ENCODE results near the gene NRAS. TPM values are rescaled to one million over a fixed set of nuclear protein-coding genes. Genes with fewer than 3 reads are reported as not detected.

The NRAS gene
- total and polyA plus RNA-seq, 9 donors, result 8.7 to 21.7 (median 16.4) TPM

- no peaks in the 10 kb centered on the region for H3K9me3 ChIP-seq
- DNase-seq, result no peak
- 52 to 59% (median 57%) methylated on average over 9 of the region's 9 CpGs for WGBS, 3 donors
- no peak overlapping the region for H3K27ac ChIP-seq
- intact Hi-C loops (cut with DNase I), result no loop called here
- H3K4me3 ChIP-seq, result no peak overlapping the region
- H3K4me1 ChIP-seq (ENCODE audit: insufficient read depth), result peaks cover 3% of the 10 kb centered on the region
- H3K36me3 ChIP-seq, result no peaks in the 10 kb centered on the region
- no peaks in the 10 kb centered on the region for H3K27me3 ChIP-seq
- TF ChIP-seq EP300 (IDR thresholded peaks at IDR 0.05), result no peak
- TF ChIP-seq, protein P1, sequence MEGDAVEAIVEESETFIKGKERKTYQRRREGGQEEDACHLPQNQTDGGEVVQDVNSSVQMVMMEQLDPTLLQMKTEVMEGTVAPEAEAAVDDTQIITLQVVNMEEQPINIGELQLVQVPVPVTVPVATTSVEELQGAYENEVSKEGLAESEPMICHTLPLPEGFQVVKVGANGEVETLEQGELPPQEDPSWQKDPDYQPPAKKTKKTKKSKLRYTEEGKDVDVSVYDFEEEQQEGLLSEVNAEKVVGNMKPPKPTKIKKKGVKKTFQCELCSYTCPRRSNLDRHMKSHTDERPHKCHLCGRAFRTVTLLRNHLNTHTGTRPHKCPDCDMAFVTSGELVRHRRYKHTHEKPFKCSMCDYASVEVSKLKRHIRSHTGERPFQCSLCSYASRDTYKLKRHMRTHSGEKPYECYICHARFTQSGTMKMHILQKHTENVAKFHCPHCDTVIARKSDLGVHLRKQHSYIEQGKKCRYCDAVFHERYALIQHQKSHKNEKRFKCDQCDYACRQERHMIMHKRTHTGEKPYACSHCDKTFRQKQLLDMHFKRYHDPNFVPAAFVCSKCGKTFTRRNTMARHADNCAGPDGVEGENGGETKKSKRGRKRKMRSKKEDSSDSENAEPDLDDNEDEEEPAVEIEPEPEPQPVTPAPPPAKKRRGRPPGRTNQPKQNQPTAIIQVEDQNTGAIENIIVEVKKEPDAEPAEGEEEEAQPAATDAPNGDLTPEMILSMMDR (IDR thresholded peaks at IDR 0.05), result no peak
Observed at GRCh38 chr1:114671011-114671938, 45.3 kb downstream of the NRAS start.

GRCh38 chr1:114670083-114671010 lies 46.2 kb downstream of the NRAS start:
- TF ChIP-seq, protein P1 (IDR thresholded peaks at IDR 0.05), result peak in 1 of 3 donors; percentile 33
- no peak for TF ChIP-seq EP300 (IDR thresholded peaks at IDR 0.05)
- no peak for TF ChIP-seq POLR2A (IDR thresholded peaks at IDR 0.05)
- no peaks in the 10 kb centered on the region for H3K36me3 ChIP-seq
- 4 to 6% (median 5%) methylated on average over 38 to 45 of the region's 45 CpGs for WGBS, 3 donors
- H3K4me1 ChIP-seq (ENCODE audit: insufficient read depth), result peaks cover 3% of the 10 kb centered on the region
- peak overlapping the region; percentile 82 for H3K4me3 ChIP-seq
- intact Hi-C loops (cut with DNase I), result no loop called here
- peak; percentile 91 to 95 (median 93) for DNase-seq
- no peaks in the 10 kb centered on the region for H3K27me3 ChIP-seq
- H3K9me3 ChIP-seq, result no peaks in the 10 kb centered on the region
- H3K27ac ChIP-seq, result no peak overlapping the region

GRCh38 chr1:114669562-114670082 lies 46.9 kb downstream of the NRAS start, which contains the start of gene DENND2C:
TSS of gene DENND2C (minus strand) at chr1:114670049. CDS start at chr1:114625984, 44,065 bp downstream.
- Histone ChIP-seq H3K4me3 (peak within 1 kb of the TSS; percentile 82), H3K9me3 (no peaks in the 10 kb centered on the region), H3K4me1 (ENCODE audit: insufficient read depth) (peaks cover 3% of the 10 kb centered on the region), H3K36me3 (no peaks in the 10 kb centered on the region), H3K27ac (peak within 1 kb of the TSS; percentile 32 to 46), H3K27me3 (no peaks in the 10 kb centered on the region)
- WGBS, 3 donors, result 0 to 1% (median 1%) methylated on average over 39 to 50 of the region's 50 CpGs
- no peak for TF ChIP-seq POLR2A (IDR thresholded peaks at IDR 0.05)
- TF ChIP-seq, protein P1 (IDR thresholded peaks at IDR 0.05), result no peak
- no peak for TF ChIP-seq EP300 (IDR thresholded peaks at IDR 0.05)
- intact Hi-C loops (cut with DNase I), result no loop called here
- no peak for DNase-seq

Measured in ovary (tissue), 9 donors.